ENCODE data around the gene PRRG2. TPM values are rescaled to one million over a fixed set of nuclear protein-coding genes. Genes with fewer than 3 reads are reported as not detected.

The PRRG2 gene
- total and polyA plus RNA-seq, 10 of the 15 experiments (the other 5 are each of a cell fraction or from before 2014, with no cell fraction given): 0.09 to 2.1 (median 0.86) TPM

- TF ChIP-seq ZBTB4 (CRISPR knock-in tag; IDR thresholded peaks at IDR 0.05) (no peak), POLR2A (IDR thresholded peaks at IDR 0.05; ENCODE audit: low read depth, low read length) (peak; percentile 57), RB1 (IDR thresholded peaks at IDR 0.05; ENCODE audit: borderline replicate concordance) (no peak), ATF2 (IDR thresholded peaks at IDR 0.05; ENCODE audit: low read length) (no peak), STAT1 (conservative IDR thresholded peaks at IDR 0.05) (no peak), ZNF207 (IDR thresholded peaks at IDR 0.05; ENCODE audit: borderline replicate concordance) (no peak), MLLT1 (IDR thresholded peaks at IDR 0.05) (no peak), ZNF687 (IDR thresholded peaks at IDR 0.05) (no peak), PML (IDR thresholded peaks at IDR 0.05; ENCODE audit: low read length) (no peak), TAF1 (IDR thresholded peaks at IDR 0.05; ENCODE audit: borderline replicate concordance, low read depth, low read length) (0 out of 2 replicates have a peak, but pooled peaks have one; percentile 17), CBFB (IDR thresholded peaks at IDR 0.05; ENCODE audit: low read depth) (no peak), PAX8 (IDR thresholded peaks at IDR 0.05) (no peak), CHD2 (IDR thresholded peaks at IDR 0.05; ENCODE audit: borderline replicate concordance, low read depth, low read length) (peak; percentile 92)
Observed at GRCh38 chr19:49593233-49594113, 12.4 kb downstream of the PRRG2 start (continued).
